Activated gamma-delta T cell treated with anti-CD3 and anti-CD28 coated beads, Interleukin-2, amount 50 U/mL, for 16 hours (primary cell): ENCODE measurements around the gene MACIR.
A peak's percentile ranks its signal among the peaks of the same experiment; 100 is the strongest.
"Not testable (repeated sequence)": the region's sequence is repeated elsewhere in the genome, so short reads cannot be mapped to it uniquely, and the experiment has no call there.

Experiments
- DNase-seq: peaks from one replicate; pipeline ENCODE4 v3.0.0-alpha.2; 2020; ENCODE audit warnings: low read depth

MACIR gene

GRCh38 chr5:103258368-103258956 lies at the start of gene MACIR:
MACIR (plus strand) TSS chr5:103258763; CDS start chr5:103275920, 17,157 bp downstream.
- DNase-seq = peak; percentile 86

GRCh38 chr5:103209065-103209464 lies 49.5 kb upstream of the MACIR start:
- DNase-seq = no peak

GRCh38 chr5:103210952-103211351 lies 47.6 kb upstream of the MACIR start:
- no peak for DNase-seq

GRCh38 chr5:103211576-103212561 lies 46.7 kb upstream of the MACIR start:
- no peak for DNase-seq

GRCh38 chr5:103216137-103216536 lies 42.4 kb upstream of the MACIR start:
- DNase-seq = no peak

- DNase-seq = no peak
These were observed 41.9 kb upstream of the MACIR start for GRCh38 chr5:103216697-103217096.

- DNase-seq = no peak
These were observed 41.5 kb upstream of the MACIR start for GRCh38 chr5:103217101-103217500.

- no peak for DNase-seq
These were observed 40.4 kb upstream of the MACIR start for GRCh38 chr5:103218164-103218563.

- not testable (repeated sequence) for DNase-seq
These were observed 39.5 kb upstream of the MACIR start for GRCh38 chr5:103219074-103219473.

- DNase-seq = no peak
These were observed 35.3 kb upstream of the MACIR start for GRCh38 chr5:103223031-103223955.

GRCh38 chr5:103224118-103224893 lies 34.3 kb upstream of the MACIR start:
- DNase-seq = peak; percentile 12

GRCh38 chr5:103224894-103225246 lies 33.7 kb upstream of the MACIR start:
- DNase-seq = no peak

- DNase-seq = no peak
These were observed 30.5 kb upstream of the MACIR start for GRCh38 chr5:103228061-103228460.

- no peak for DNase-seq
These were observed 30.0 kb upstream of the MACIR start for GRCh38 chr5:103228588-103228987.

- DNase-seq = no peak
These were observed 26.1 kb upstream of the MACIR start for GRCh38 chr5:103232393-103232999.

GRCh38 chr5:103234239-103234975 lies 24.2 kb upstream of the MACIR start:
- no peak for DNase-seq

GRCh38 chr5:103235891-103236290 lies 22.7 kb upstream of the MACIR start:
- DNase-seq = no peak

GRCh38 chr5:103237778-103238177 lies 20.8 kb upstream of the MACIR start:
- no peak for DNase-seq

- no peak for DNase-seq
These were observed 14.9 kb upstream of the MACIR start for GRCh38 chr5:103243665-103244064.

GRCh38 chr5:103244398-103244797 lies 14.2 kb upstream of the MACIR start:
- DNase-seq = no peak
